HL-60 (cell line): ENCODE results near the gene PARD3.

Experiments used
- DNase-seq, 2 experiments: peaks; one replicate each; pipeline ENCODE4 v3.0.0-alpha.2; 2010 to 2020; ENCODE audit warnings: low read depth in 1 of 2, low spot score in 1 of 2
- H3K27ac ChIP-seq: fragments of 250-450 bp; sonication (Bioruptor Pico); replicated peaks from 2 replicates; pipeline ENCODE4 v1.5.1; 2020; ENCODE audit warnings: mild to moderate bottlenecking, moderate library complexity
- H3K27me3 ChIP-seq: fragments of 250-450 bp; sonication (Bioruptor Pico); 2 replicates; pipeline ENCODE4 v1.5.1; 2021; ENCODE audit warnings: mild to moderate bottlenecking, moderate library complexity; ENCODE audit not compliant: insufficient read depth, poor library complexity, severe bottlenecking
- H3K4me3 ChIP-seq: replicated peaks from 2 replicates; pipeline ENCODE4 v1.5.1; 2011; ENCODE audit warnings: mild to moderate bottlenecking, control low read depth, low read length; ENCODE audit not compliant: insufficient read depth
- CTCF ChIP-seq: IDR thresholded peaks from one replicate; pipeline ENCODE4 v1.5.1; 2011; ENCODE audit warnings: low read length, control low read depth, inconsistent platforms; ENCODE audit not compliant: insufficient read depth
- GABPA ChIP-seq: IDR thresholded peaks from 2 replicates; pipeline ENCODE4 v1.6.1; 2012; ENCODE audit warnings: low read depth
- POLR2AphosphoS5 ChIP-seq: IDR thresholded peaks from 2 replicates; pipeline ENCODE4 v1.6.1; 2012; ENCODE audit warnings: low read depth
- REST ChIP-seq: IDR thresholded peaks from 2 replicates; pipeline ENCODE4 v1.6.1; 2012; ENCODE audit warnings: low read depth; ENCODE audit not compliant: insufficient replicate concordance
- SPI1 ChIP-seq: IDR thresholded peaks from 2 replicates; pipeline ENCODE4 v1.6.1; 2012; ENCODE audit warnings: low read depth, mild to moderate bottlenecking, borderline replicate concordance

The PARD3 gene

GRCh38 chr10:34555653-34556052 is 259.4 kb downstream of the PARD3 start:
- H3K27me3 ChIP-seq: no peaks in the 10 kb centered on the region
- H3K4me3 ChIP-seq: no peak overlapping the region
- H3K27ac ChIP-seq: no peak overlapping the region
- TF ChIP-seq POLR2AphosphoS5 (no peak), SPI1 (no peak), REST (no peak), CTCF (no peak), GABPA (no peak)
- DNase-seq: no peak

GRCh38 chr10:34553747-34554146 is 261.3 kb downstream of the PARD3 start:
- Histone ChIP-seq H3K4me3 (no peak overlapping the region), H3K27ac (no peak overlapping the region), H3K27me3 (no peaks in the 10 kb centered on the region)
- no peak for DNase-seq
- no peak for TF ChIP-seq POLR2AphosphoS5
- no peak for TF ChIP-seq REST
- TF ChIP-seq GABPA: no peak
- no peak for TF ChIP-seq CTCF
- TF ChIP-seq SPI1: no peak

DNA sequence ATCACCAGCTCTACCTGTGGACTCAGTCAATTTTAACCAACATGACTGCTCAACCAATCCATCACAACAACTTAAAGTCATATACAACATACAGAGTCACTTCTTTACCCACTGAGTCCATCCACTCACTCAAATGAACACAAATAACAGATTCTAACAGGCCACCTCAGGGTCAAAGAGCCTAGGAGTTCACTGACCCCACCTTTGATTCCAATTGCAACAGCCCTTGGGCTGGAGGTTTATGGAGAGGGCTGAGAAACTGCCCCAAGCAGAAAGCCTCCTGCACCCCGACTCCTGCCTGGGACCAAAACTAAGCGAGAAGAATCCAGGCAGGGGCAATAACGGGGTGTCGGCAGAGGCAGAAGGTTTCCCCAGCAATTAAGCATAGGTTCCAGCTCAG is 263.8 kb downstream of the PARD3 start:
- TF ChIP-seq POLR2AphosphoS5: no peak
- no peak for TF ChIP-seq CTCF
- no peak for TF ChIP-seq GABPA
- no peak for TF ChIP-seq SPI1
- no peak for TF ChIP-seq REST
- no peak overlapping the region for H3K4me3 ChIP-seq
- H3K27ac ChIP-seq: no peak overlapping the region
- no peak for DNase-seq
- H3K27me3 ChIP-seq: no peaks in the 10 kb centered on the region
